PC-3 (cell line): ENCODE data around the gene R3HDM2.

Source experiments
- EZH2 ChIP-seq: fragments of 300-600 bp; sonication (generic); IDR thresholded peaks from one replicate; pipeline ENCODE4 v1.6.1; 2017; ENCODE audit warnings: antibody characterized with exemption, mild to moderate bottlenecking, low read length; ENCODE audit not compliant: unreplicated experiment
- TF ChIP-seq, protein P1 (sequence below): fragments of 300-600 bp; sonication (generic); conservative IDR thresholded peaks from 2 replicates; pipeline ENCODE4 v1.5.1; 2017; ENCODE audit warnings: antibody characterized with exemption, low read depth, mild to moderate bottlenecking, low read length

DNA sequence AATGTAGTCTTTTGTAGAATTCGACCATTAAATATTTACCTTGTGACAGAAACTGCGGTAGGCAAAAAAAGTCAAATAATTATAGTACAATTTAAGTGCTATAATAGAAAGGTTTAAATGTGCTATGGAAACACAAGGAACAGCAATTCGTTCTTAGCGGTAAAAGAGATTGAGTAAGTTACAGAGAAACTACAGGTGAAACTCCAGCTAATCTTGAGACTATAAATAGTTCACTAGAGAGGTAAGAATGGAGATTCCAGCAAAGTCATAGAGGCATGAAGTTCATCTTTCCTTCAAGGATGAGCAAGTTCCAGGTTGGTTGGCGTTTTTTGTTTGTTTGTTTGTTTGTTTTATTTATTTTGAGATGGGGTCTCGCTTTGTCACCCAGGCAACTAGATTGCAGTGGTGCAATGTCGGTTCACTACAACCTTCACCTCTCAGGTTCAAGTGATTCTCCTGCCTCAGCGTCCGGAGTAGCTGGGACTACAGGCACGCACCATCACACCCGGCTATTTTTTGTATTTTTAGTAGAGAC, 878 bp upstream of the R3HDM2 start:
- TF ChIP-seq, protein P1, sequence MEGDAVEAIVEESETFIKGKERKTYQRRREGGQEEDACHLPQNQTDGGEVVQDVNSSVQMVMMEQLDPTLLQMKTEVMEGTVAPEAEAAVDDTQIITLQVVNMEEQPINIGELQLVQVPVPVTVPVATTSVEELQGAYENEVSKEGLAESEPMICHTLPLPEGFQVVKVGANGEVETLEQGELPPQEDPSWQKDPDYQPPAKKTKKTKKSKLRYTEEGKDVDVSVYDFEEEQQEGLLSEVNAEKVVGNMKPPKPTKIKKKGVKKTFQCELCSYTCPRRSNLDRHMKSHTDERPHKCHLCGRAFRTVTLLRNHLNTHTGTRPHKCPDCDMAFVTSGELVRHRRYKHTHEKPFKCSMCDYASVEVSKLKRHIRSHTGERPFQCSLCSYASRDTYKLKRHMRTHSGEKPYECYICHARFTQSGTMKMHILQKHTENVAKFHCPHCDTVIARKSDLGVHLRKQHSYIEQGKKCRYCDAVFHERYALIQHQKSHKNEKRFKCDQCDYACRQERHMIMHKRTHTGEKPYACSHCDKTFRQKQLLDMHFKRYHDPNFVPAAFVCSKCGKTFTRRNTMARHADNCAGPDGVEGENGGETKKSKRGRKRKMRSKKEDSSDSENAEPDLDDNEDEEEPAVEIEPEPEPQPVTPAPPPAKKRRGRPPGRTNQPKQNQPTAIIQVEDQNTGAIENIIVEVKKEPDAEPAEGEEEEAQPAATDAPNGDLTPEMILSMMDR = no peak
- no peak for TF ChIP-seq EZH2
